ENCODE measurements around the gene ZNF532. TPM values are rescaled to one million over a fixed set of nuclear protein-coding genes. Genes with fewer than 3 reads are reported as not detected.

Gene ZNF532
- total RNA-seq, 1 experiment from 2014 or later, result 21.1 TPM

GRCh38 chr18:58966704-58967103, 102.0 kb downstream of the ZNF532 start:
- ChIA-PET POLR2A (ENCODE audit: unreplicated experiment) (no interaction called here), CTCF (no interaction called here)
- Histone ChIP-seq H3K4me1 (replicated peaks; ENCODE audit: insufficient read depth) (no peaks in the 10 kb centered on the region), H3K9me2 (ENCODE audit: insufficient read depth) (no peaks in the 10 kb centered on the region), H3K4me3 (no peak overlapping the region), H3K79me2 (ENCODE audit: low read depth) (no peaks in the 10 kb centered on the region), H3K9me3 (ENCODE audit: insufficient read depth, low read depth) (no peaks in the 10 kb centered on the region), H4K20me1 (ENCODE audit: insufficient read depth) (no peaks in the 10 kb centered on the region), H2AFZ (no peak overlapping the region), H3K27ac (no peak overlapping the region), H3K36me3 (ENCODE audit: low read depth) (no peaks in the 10 kb centered on the region), H3F3A (ENCODE audit: insufficient read depth, low read depth) (no peaks in the 10 kb centered on the region), H3K27me3 (ENCODE audit: insufficient read depth, low read depth) (no peaks in the 10 kb centered on the region), H3K4me2 (no peak overlapping the region)
- intact Hi-C loops (cut with micrococcal nuclease; ENCODE audit: unreplicated experiment), result no loop called here
- BruUV-seq (replicated peaks), result no TSS peak
- DNase-seq, result no peak
- TF ChIP-seq CTCF (conservative IDR thresholded peaks at IDR 0.05), result no peak
- TF ChIP-seq EZH2 (IDR thresholded peaks at IDR 0.05; ENCODE audit: low read depth), result no peak

GRCh38 chr18:58967751-58968254, 103.1 kb downstream of the ZNF532 start:
- ChIA-PET POLR2A (ENCODE audit: unreplicated experiment) (no interaction called here), CTCF (no interaction called here)
- intact Hi-C loops (cut with micrococcal nuclease; ENCODE audit: unreplicated experiment), result no loop called here

GRCh38 chr18:58970943-58971790, 106.5 kb downstream of the ZNF532 start:
- no TSS peak for BruUV-seq (replicated peaks)
- Histone ChIP-seq H3K4me2 (no peak overlapping the region), H3K4me3 (no peak overlapping the region), H3K27ac (no peak overlapping the region), H3K9me3 (ENCODE audit: insufficient read depth, low read depth) (no peaks in the 10 kb centered on the region), H3K9me2 (ENCODE audit: insufficient read depth) (no peaks in the 10 kb centered on the region), H2AFZ (no peak overlapping the region), H3K79me2 (ENCODE audit: low read depth) (no peaks in the 10 kb centered on the region), H3K36me3 (ENCODE audit: low read depth) (no peaks in the 10 kb centered on the region), H4K20me1 (ENCODE audit: insufficient read depth) (no peaks in the 10 kb centered on the region), H3K4me1 (replicated peaks; ENCODE audit: insufficient read depth) (no peaks in the 10 kb centered on the region), H3F3A (ENCODE audit: insufficient read depth, low read depth) (no peaks in the 10 kb centered on the region), H3K27me3 (ENCODE audit: insufficient read depth, low read depth) (no peaks in the 10 kb centered on the region)
- DNase-seq, result no peak
- TF ChIP-seq EZH2 (IDR thresholded peaks at IDR 0.05; ENCODE audit: low read depth) (no peak), CTCF (conservative IDR thresholded peaks at IDR 0.05) (no peak)
- ChIA-PET CTCF (no interaction called here), POLR2A (ENCODE audit: unreplicated experiment) (interaction anchor here (0.6 kb wide), 1 partner anchor 953 kb away, joined by 3 read pairs; no protein-coding TSS in a partner anchor)
- intact Hi-C loops (cut with micrococcal nuclease; ENCODE audit: unreplicated experiment), result no loop called here

More at GRCh38 chr18:58967751-58968254, 103.1 kb downstream of the ZNF532 start:
- no peaks in the 10 kb centered on the region for H3K79me2 ChIP-seq (ENCODE audit: low read depth)
- no peak overlapping the region for H3K4me2 ChIP-seq
- no peak for DNase-seq
- no peak overlapping the region for H3K4me3 ChIP-seq
- no peak overlapping the region for H3K27ac ChIP-seq
- H3K27me3 ChIP-seq (ENCODE audit: insufficient read depth, low read depth), result no peaks in the 10 kb centered on the region
- BruUV-seq (replicated peaks), result no TSS peak
- TF ChIP-seq CTCF (conservative IDR thresholded peaks at IDR 0.05) (no peak), EZH2 (IDR thresholded peaks at IDR 0.05; ENCODE audit: low read depth) (no peak)
- H3K4me1 ChIP-seq (replicated peaks; ENCODE audit: insufficient read depth), result no peaks in the 10 kb centered on the region
- H2AFZ ChIP-seq, result no peak overlapping the region
- H3K9me3 ChIP-seq (ENCODE audit: insufficient read depth, low read depth), result no peaks in the 10 kb centered on the region
- H4K20me1 ChIP-seq (ENCODE audit: insufficient read depth), result no peaks in the 10 kb centered on the region
- H3K36me3 ChIP-seq (ENCODE audit: low read depth), result no peaks in the 10 kb centered on the region
- H3F3A ChIP-seq (ENCODE audit: insufficient read depth, low read depth), result no peaks in the 10 kb centered on the region
- H3K9me2 ChIP-seq (ENCODE audit: insufficient read depth), result no peaks in the 10 kb centered on the region
